Measurements from ENCODE around the gene IQSEC3.

IQSEC3 gene

DNA sequence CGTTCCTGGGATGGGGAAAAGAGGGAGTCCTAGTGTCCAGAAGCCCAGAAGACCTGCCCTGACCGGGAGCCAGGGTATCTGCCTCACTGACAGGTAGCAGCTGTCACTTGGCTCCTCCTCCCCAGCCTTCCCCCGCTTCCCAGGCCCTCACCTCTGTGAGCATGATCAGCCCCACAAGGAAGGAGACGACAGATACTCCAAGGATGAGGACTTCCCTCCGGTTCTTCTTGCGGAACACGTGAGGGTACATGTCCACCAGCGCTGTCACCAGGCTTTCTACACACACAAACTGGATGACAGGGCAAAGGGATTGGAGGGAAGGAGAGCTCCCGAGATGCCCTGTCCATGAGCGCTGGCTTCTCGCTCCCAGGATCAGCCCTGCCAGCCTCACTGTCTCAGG is 157.3 kb downstream of the IQSEC3 start:
- no peak for DNase-seq

DNA sequence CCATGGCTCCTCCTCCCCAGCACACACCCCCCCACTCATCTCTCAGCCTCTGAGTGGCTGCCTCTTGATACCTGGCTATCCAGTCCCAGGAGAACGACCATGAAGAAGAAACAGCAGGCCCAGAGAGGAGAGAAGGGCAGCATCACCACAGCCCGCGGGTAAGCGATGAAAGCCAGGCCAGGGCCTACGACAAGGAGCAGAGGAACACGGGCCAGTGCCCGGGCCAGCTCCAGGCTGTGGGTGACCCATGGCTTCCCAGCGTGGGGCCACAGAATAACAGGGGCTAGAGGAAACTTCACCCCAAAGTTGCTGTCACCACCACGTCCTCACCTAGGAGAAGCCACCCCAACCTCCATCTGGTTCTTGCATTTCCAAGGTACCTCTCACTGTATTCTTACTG is 157.8 kb downstream of the IQSEC3 start:
- DNase-seq: no peak

DNA sequence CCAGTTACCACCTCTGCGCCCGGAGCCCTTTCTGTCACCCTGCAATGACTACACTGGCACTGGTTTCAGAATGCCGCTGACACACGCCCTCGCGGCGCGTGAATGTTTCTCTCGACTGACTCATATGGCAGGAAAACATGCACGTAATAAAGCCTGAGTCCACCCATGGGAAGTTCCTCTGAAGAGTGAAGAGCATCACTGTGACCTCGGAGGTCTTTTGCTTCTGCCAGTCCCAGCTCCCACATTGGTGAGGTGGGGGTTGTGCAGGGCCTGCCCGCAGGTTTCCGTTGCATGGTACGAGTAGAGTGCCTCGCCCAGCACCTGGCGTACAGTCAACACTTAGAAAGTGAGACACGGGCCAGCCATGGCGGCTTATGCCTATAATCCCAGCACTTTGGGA is 158.4 kb downstream of the IQSEC3 start:
- DNase-seq: no peak

DNA sequence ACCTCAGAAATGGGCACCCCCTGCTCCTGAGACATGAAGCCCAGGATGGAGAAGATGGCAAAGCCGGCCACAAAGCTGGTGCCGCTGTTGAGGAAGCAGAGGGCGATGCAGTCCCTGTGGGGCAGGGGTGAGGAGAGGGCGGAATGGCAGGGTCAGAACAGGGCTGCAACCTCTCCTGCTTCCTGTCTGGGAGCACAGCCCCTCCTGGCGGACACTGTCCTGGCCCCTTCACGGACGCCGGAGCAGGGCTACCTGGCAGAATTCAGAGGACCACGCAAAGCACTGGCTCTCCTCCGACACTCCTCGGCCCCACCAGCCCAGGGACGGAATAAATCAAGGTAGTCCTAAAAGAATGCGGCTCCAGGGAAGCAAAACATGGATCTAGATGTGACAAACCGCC is 159.8 kb downstream of the IQSEC3 start:
- DNase-seq: no peak

DNA sequence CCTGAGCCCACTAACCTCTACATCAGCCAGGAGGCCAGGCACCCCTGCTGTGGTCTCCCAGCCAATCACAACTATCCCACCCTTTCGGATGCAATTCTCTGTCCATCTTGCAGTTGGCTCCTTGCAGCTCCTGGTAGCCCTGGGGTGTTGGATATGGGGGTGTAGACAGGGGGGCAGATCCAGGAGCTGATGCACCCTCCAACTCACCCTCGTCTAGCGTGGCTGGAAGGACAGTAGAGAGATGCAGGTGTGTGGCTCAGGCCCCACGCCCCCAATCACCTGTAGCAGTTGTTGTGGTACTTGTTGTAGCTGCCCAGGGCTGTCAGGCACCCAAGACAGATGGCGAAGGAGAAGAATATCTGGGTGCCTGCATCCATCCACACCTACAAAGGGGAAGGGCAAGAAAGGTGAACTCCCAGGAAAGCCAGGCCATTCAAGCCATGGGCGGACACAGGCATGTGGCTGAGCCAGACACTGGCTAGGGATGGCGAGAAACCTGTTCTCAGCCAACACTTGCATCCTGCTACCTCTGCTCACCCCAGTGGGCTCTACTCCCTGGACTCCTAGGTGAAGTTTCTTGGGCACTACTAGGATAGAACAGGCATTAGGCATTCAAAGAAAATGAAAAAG is 160.8 kb downstream of the IQSEC3 start:
- no peak for DNase-seq

Measured in NCI-H1092 treated with DMSO at 0.1 percent for 48 hours (cell line).